ENCODE data around the gene OR51M1. TPM values are rescaled to one million over a fixed set of nuclear protein-coding genes. Genes with fewer than 3 reads are reported as not detected.
A peak's percentile ranks its signal among the peaks of the same experiment; 100 is the strongest.
"Not testable (repeated sequence)": the region's sequence is repeated elsewhere in the genome, so short reads cannot be mapped to it uniquely, and the experiment has no call there.

The OR51M1 gene
- total RNA-seq, 2 experiments from 2014 or later: not detected

GRCh38 chr11:5363679-5364078 is 19.9 kb upstream of the OR51M1 start:
- ChIA-PET POLR2A (no interaction called here), CTCF (no interaction called here)
- intact Hi-C loops (cut with micrococcal nuclease): no loop called here
- Mint-ChIP-seq H3K27ac (no peak overlapping the region), H3K27me3 (peaks cover 6% of the 10 kb centered on the region), H3K36me3 (no peaks in the 10 kb centered on the region), H3K4me3 (no peak overlapping the region), H3K4me1 (ENCODE audit: low read depth) (no peaks in the 10 kb centered on the region), H3K9me3 (no peaks in the 10 kb centered on the region)
- DNase-seq: no peak

- no peak for DNase-seq
- Mint-ChIP-seq H3K9me3 (no peaks in the 10 kb centered on the region), H3K27ac (no peak overlapping the region), H3K4me1 (ENCODE audit: low read depth) (no peaks in the 10 kb centered on the region), H3K36me3 (no peaks in the 10 kb centered on the region), H3K4me3 (no peak overlapping the region), H3K27me3 (peaks cover 9% of the 10 kb centered on the region)
- intact Hi-C loops (cut with micrococcal nuclease): no loop called here
- ChIA-PET CTCF (no interaction called here), POLR2A (no interaction called here)
Observed at GRCh38 chr11:5364214-5364613, 19.4 kb upstream of the OR51M1 start.

- H3K36me3 Mint-ChIP-seq; H3K4me1 Mint-ChIP-seq (ENCODE audit: low read depth); intact Hi-C loops (cut with micrococcal nuclease); H3K27me3 Mint-ChIP-seq; POLR2A ChIA-PET; CTCF ChIA-PET; H3K27ac Mint-ChIP-seq; H3K4me3 Mint-ChIP-seq; H3K9me3 Mint-ChIP-seq; DNase-seq: not testable (repeated sequence)
Observed at GRCh38 chr11:5366365-5366764, 17.2 kb upstream of the OR51M1 start.

GRCh38 chr11:5366856-5367255 is 16.8 kb upstream of the OR51M1 start:
- ChIA-PET CTCF (no interaction called here), POLR2A (no interaction called here)
- H3K9me3 Mint-ChIP-seq: no peaks in the 10 kb centered on the region
- no peak overlapping the region for H3K27ac Mint-ChIP-seq
- intact Hi-C loops (cut with micrococcal nuclease): no loop called here
- H3K4me1 Mint-ChIP-seq (ENCODE audit: low read depth): no peaks in the 10 kb centered on the region
- H3K36me3 Mint-ChIP-seq: no peaks in the 10 kb centered on the region
- H3K27me3 Mint-ChIP-seq: peaks cover 9% of the 10 kb centered on the region
- DNase-seq: no peak
- no peak overlapping the region for H3K4me3 Mint-ChIP-seq

- no peak overlapping the region for H3K4me3 Mint-ChIP-seq
- H3K27ac Mint-ChIP-seq: no peak overlapping the region
- H3K36me3 Mint-ChIP-seq: no peaks in the 10 kb centered on the region
- ChIA-PET POLR2A (no interaction called here), CTCF (no interaction called here)
- no peak for DNase-seq
- no peaks in the 10 kb centered on the region for H3K9me3 Mint-ChIP-seq
- H3K27me3 Mint-ChIP-seq: peaks cover 9% of the 10 kb centered on the region
- H3K4me1 Mint-ChIP-seq (ENCODE audit: low read depth): no peaks in the 10 kb centered on the region
- intact Hi-C loops (cut with micrococcal nuclease): no loop called here
Observed at GRCh38 chr11:5367448-5368074, 16.1 kb upstream of the OR51M1 start.

GRCh38 chr11:5368502-5369043 is 15.0 kb upstream of the OR51M1 start:
- intact Hi-C loops (cut with micrococcal nuclease): no loop called here
- Mint-ChIP-seq H3K4me3 (no peak overlapping the region), H3K9me3 (no peaks in the 10 kb centered on the region), H3K27ac (no peak overlapping the region), H3K36me3 (no peaks in the 10 kb centered on the region), H3K4me1 (ENCODE audit: low read depth) (no peaks in the 10 kb centered on the region), H3K27me3 (peaks cover 9% of the 10 kb centered on the region)
- ChIA-PET CTCF (no interaction called here), POLR2A (no interaction called here)
- DNase-seq: no peak

- Mint-ChIP-seq H3K27ac (no peak overlapping the region), H3K27me3 (peaks cover 9% of the 10 kb centered on the region), H3K4me1 (ENCODE audit: low read depth) (no peaks in the 10 kb centered on the region), H3K9me3 (no peaks in the 10 kb centered on the region), H3K4me3 (no peak overlapping the region), H3K36me3 (no peaks in the 10 kb centered on the region)
- POLR2A ChIA-PET: no interaction called here
- no peak for DNase-seq
- intact Hi-C loops (cut with micrococcal nuclease): no loop called here
- CTCF ChIA-PET: no interaction called here
Observed at GRCh38 chr11:5369789-5370188, 13.8 kb upstream of the OR51M1 start.

GRCh38 chr11:5380740-5381342 is 2.8 kb upstream of the OR51M1 start:
- H3K36me3 Mint-ChIP-seq: no peaks in the 10 kb centered on the region
- no peak overlapping the region for H3K4me3 Mint-ChIP-seq
- peak; percentile 40 for DNase-seq
- no peaks in the 10 kb centered on the region for H3K9me3 Mint-ChIP-seq
- intact Hi-C loops (cut with micrococcal nuclease): loop anchor here (1.0 to 5.0 kb wide), 3 partner anchors 257 to 1194 kb away; partner anchors contain the start of gene OR51D1
- H3K27me3 Mint-ChIP-seq: no peaks in the 10 kb centered on the region
- H3K27ac Mint-ChIP-seq: no peak overlapping the region
- ChIA-PET POLR2A (no interaction called here), CTCF (no interaction called here)
- H3K4me1 Mint-ChIP-seq (ENCODE audit: low read depth): no peaks in the 10 kb centered on the region

- CTCF ChIA-PET: no interaction called here
- no peaks in the 10 kb centered on the region for H3K9me3 Mint-ChIP-seq
- DNase-seq: no peak
- H3K27me3 Mint-ChIP-seq: no peaks in the 10 kb centered on the region
- POLR2A ChIA-PET: no interaction called here
- intact Hi-C loops (cut with micrococcal nuclease): loop anchor here (5.0 kb wide), 2 partner anchors 747 to 1197 kb away; partner anchors contain the start of gene OR51D1
- no peaks in the 10 kb centered on the region for H3K36me3 Mint-ChIP-seq
- no peak overlapping the region for H3K27ac Mint-ChIP-seq
- H3K4me3 Mint-ChIP-seq: no peak overlapping the region
- no peaks in the 10 kb centered on the region for H3K4me1 Mint-ChIP-seq (ENCODE audit: low read depth)
Observed at GRCh38 chr11:5384335-5384734, 723 bp downstream of the OR51M1 start.

GRCh38 chr11:5390210-5390609 is 6.6 kb downstream of the OR51M1 start:
- Mint-ChIP-seq H3K4me1 (ENCODE audit: low read depth) (no peaks in the 10 kb centered on the region), H3K4me3 (no peak overlapping the region), H3K9me3 (no peaks in the 10 kb centered on the region), H3K27me3 (no peaks in the 10 kb centered on the region), H3K27ac (no peak overlapping the region), H3K36me3 (no peaks in the 10 kb centered on the region)
- DNase-seq: no peak
- POLR2A ChIA-PET: no interaction called here
- CTCF ChIA-PET: interaction anchor here (0.6 kb wide), 1 partner anchor 222 kb away, joined by 4 read pairs; no protein-coding TSS in a partner anchor
- intact Hi-C loops (cut with micrococcal nuclease): no loop called here

- intact Hi-C loops (cut with micrococcal nuclease): no loop called here
- ChIA-PET POLR2A (no interaction called here), CTCF (no interaction called here)
- Mint-ChIP-seq H3K27me3 (no peaks in the 10 kb centered on the region), H3K4me1 (ENCODE audit: low read depth) (no peaks in the 10 kb centered on the region), H3K9me3 (no peaks in the 10 kb centered on the region), H3K4me3 (no peak overlapping the region), H3K36me3 (no peaks in the 10 kb centered on the region), H3K27ac (no peak overlapping the region)
- DNase-seq: no peak
Observed at GRCh38 chr11:5394091-5394490, 10.5 kb downstream of the OR51M1 start.

- H3K4me3 Mint-ChIP-seq: no peak overlapping the region
- intact Hi-C loops (cut with micrococcal nuclease): no loop called here
- no peaks in the 10 kb centered on the region for H3K36me3 Mint-ChIP-seq
- H3K27ac Mint-ChIP-seq: no peak overlapping the region
- H3K27me3 Mint-ChIP-seq: peaks cover 7% of the 10 kb centered on the region
- H3K4me1 Mint-ChIP-seq (ENCODE audit: low read depth): no peaks in the 10 kb centered on the region
- ChIA-PET POLR2A (no interaction called here), CTCF (no interaction called here)
- DNase-seq: no peak
- H3K9me3 Mint-ChIP-seq: peaks cover 2% of the 10 kb centered on the region
Observed at GRCh38 chr11:5398936-5399335, 15.3 kb downstream of the OR51M1 start.

- no peak overlapping the region for H3K27ac Mint-ChIP-seq
Observed at GRCh38 chr11:5405173-5405572, 21.6 kb downstream of the OR51M1 start.

More at GRCh38 chr11:5405173-5405572, 21.6 kb downstream of the OR51M1 start:
- CTCF ChIA-PET: no interaction called here
- POLR2A ChIA-PET: no interaction called here
- Mint-ChIP-seq H3K27me3 (peaks cover 16% of the 10 kb centered on the region), H3K4me1 (ENCODE audit: low read depth) (no peaks in the 10 kb centered on the region), H3K4me3 (no peak overlapping the region), H3K36me3 (no peaks in the 10 kb centered on the region), H3K9me3 (peaks cover 2% of the 10 kb centered on the region)
- no peak for DNase-seq
- intact Hi-C loops (cut with micrococcal nuclease): no loop called here
